GM03348 (cell line): ENCODE results near the gene IQSEC1.
A peak's percentile ranks its signal among the peaks of the same experiment; 100 is the strongest.

ENCODE experiments used
- DNase-seq: peaks from one replicate; pipeline ENCODE4 v3.0.0; 2012; ENCODE audit warnings: low spot score

IQSEC1 gene

GRCh38 chr3:12967606-12968351, 105.5 kb downstream of the IQSEC1 start:
- DNase-seq = peak; percentile 100

GRCh38 chr3:12966847-12967605, 106.2 kb downstream of the IQSEC1 start:
- peak; percentile 45 for DNase-seq

- DNase-seq = no peak
Measured at GRCh38 chr3:12965999-12966846, 107.0 kb downstream of the IQSEC1 start.

GRCh38 chr3:12964711-12965612, 108.3 kb downstream of the IQSEC1 start:
- DNase-seq = no peak

GRCh38 chr3:12963922-12964701, 109.1 kb downstream of the IQSEC1 start:
- peak; percentile 32 for DNase-seq

GRCh38 chr3:12963231-12963896, 109.9 kb downstream of the IQSEC1 start:
- DNase-seq = no peak

GRCh38 chr3:12962292-12962691, 110.9 kb downstream of the IQSEC1 start:
- no peak for DNase-seq

- DNase-seq = no peak
Measured at GRCh38 chr3:12961697-12962036, 111.6 kb downstream of the IQSEC1 start.

- DNase-seq = no peak
Measured at GRCh38 chr3:12961007-12961696, 112.1 kb downstream of the IQSEC1 start.

GRCh38 chr3:12960497-12960896, 112.7 kb downstream of the IQSEC1 start:
- DNase-seq = no peak

GRCh38 chr3:12959838-12960378, 113.3 kb downstream of the IQSEC1 start:
- no peak for DNase-seq

- no peak for DNase-seq
Measured at GRCh38 chr3:12959410-12959809, 113.8 kb downstream of the IQSEC1 start.

GRCh38 chr3:12957824-12958792, 115.1 kb downstream of the IQSEC1 start:
- DNase-seq = no peak

GRCh38 chr3:12957339-12957738, 115.9 kb downstream of the IQSEC1 start:
- DNase-seq = no peak

GRCh38 chr3:12956316-12956660, 116.9 kb downstream of the IQSEC1 start:
- no peak for DNase-seq

- DNase-seq = no peak
Measured at GRCh38 chr3:12955651-12956315, 117.4 kb downstream of the IQSEC1 start.

GRCh38 chr3:12954891-12955650, 118.2 kb downstream of the IQSEC1 start:
- peak; percentile 78 for DNase-seq
